ENCODE results near the gene MMEL1. TPM values are rescaled to one million over a fixed set of nuclear protein-coding genes. Genes with fewer than 3 reads are reported as not detected.

The MMEL1 gene
- total RNA-seq, 2 donors from 2014 or later: not detected

- WGBS, 2 donors: 96% methylated on average over 6 of the region's 6 CpGs; no CpG with 5 or more reads in 1 of the 2 donors
- Histone ChIP-seq H3K9me3 (no peaks in the 10 kb centered on the region), H3K27me3 (no peaks in the 10 kb centered on the region), H3K27ac (no peak overlapping the region), H3K36me3 (replicated peaks in 1 of 2; ENCODE audit: insufficient read depth in 1 of 2, low read depth in 2 of 2) (no peaks in the 10 kb centered on the region), H3K4me1 (peaks cover 31% of the 10 kb centered on the region), H3K4me3 (no peak overlapping the region)
- TF ChIP-seq POLR2A (IDR thresholded peaks at IDR 0.05): no peak
- TF ChIP-seq, protein P1, sequence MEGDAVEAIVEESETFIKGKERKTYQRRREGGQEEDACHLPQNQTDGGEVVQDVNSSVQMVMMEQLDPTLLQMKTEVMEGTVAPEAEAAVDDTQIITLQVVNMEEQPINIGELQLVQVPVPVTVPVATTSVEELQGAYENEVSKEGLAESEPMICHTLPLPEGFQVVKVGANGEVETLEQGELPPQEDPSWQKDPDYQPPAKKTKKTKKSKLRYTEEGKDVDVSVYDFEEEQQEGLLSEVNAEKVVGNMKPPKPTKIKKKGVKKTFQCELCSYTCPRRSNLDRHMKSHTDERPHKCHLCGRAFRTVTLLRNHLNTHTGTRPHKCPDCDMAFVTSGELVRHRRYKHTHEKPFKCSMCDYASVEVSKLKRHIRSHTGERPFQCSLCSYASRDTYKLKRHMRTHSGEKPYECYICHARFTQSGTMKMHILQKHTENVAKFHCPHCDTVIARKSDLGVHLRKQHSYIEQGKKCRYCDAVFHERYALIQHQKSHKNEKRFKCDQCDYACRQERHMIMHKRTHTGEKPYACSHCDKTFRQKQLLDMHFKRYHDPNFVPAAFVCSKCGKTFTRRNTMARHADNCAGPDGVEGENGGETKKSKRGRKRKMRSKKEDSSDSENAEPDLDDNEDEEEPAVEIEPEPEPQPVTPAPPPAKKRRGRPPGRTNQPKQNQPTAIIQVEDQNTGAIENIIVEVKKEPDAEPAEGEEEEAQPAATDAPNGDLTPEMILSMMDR (IDR thresholded peaks at IDR 0.05): no peak
- no peak for ATAC-seq
- no peak for DNase-seq
- intact Hi-C loops (cut with DNase I): no loop called here
These were observed 74.0 kb downstream of the MMEL1 start for GRCh38 chr1:2558861-2559260.

- intact Hi-C loops (cut with DNase I): no loop called here
- H3K4me3 ChIP-seq: no peak overlapping the region
- H3K27me3 ChIP-seq: no peaks in the 10 kb centered on the region
- H3K9me3 ChIP-seq: no peaks in the 10 kb centered on the region
- ATAC-seq (no peak), DNase-seq (no peak)
- H3K36me3 ChIP-seq (replicated peaks in 1 of 2; ENCODE audit: insufficient read depth in 1 of 2, low read depth in 2 of 2): no peaks in the 10 kb centered on the region
- TF ChIP-seq, protein P1 (IDR thresholded peaks at IDR 0.05): no peak
- no peak for TF ChIP-seq POLR2A (IDR thresholded peaks at IDR 0.05)
- H3K27ac ChIP-seq: no peak overlapping the region
- peaks cover 31% of the 10 kb centered on the region for H3K4me1 ChIP-seq
- 89 to 100% methylated on average over 8 to 12 of the region's 12 CpGs for WGBS, 2 donors
These were observed 74.4 kb downstream of the MMEL1 start for GRCh38 chr1:2558420-2558819.

- no peaks in the 10 kb centered on the region for H3K36me3 ChIP-seq (replicated peaks in 1 of 2; ENCODE audit: insufficient read depth in 1 of 2, low read depth in 2 of 2)
These were observed 75.1 kb downstream of the MMEL1 start for GRCh38 chr1:2557482-2558400.

GRCh38 chr1:2556678-2557481 is 75.9 kb downstream of the MMEL1 start:
- no peaks in the 10 kb centered on the region for H3K36me3 ChIP-seq (replicated peaks in 1 of 2; ENCODE audit: insufficient read depth in 1 of 2, low read depth in 2 of 2)
- DNase-seq (peak in 2 of 4 donors; percentile 33 to 48), ATAC-seq (peak; percentile 18)
- peak overlapping the region; percentile 22 to 38 for H3K4me3 ChIP-seq
- no peaks in the 10 kb centered on the region for H3K9me3 ChIP-seq
- intact Hi-C loops (cut with DNase I): no loop called here
- no peak for TF ChIP-seq POLR2A (IDR thresholded peaks at IDR 0.05)
- TF ChIP-seq, protein P1 (IDR thresholded peaks at IDR 0.05): no peak
- 29 to 33% methylated on average over 17 to 24 of the region's 24 CpGs for WGBS, 2 donors
- peak overlapping the region; percentile 4 to 85 (median 82) for H3K27ac ChIP-seq
- peaks cover 31% of the 10 kb centered on the region for H3K4me1 ChIP-seq
- H3K27me3 ChIP-seq: no peaks in the 10 kb centered on the region

More at GRCh38 chr1:2557482-2558400, 75.1 kb downstream of the MMEL1 start:
- no peak overlapping the region for H3K4me3 ChIP-seq
- DNase-seq (no peak), ATAC-seq (no peak)
- 76 to 90% methylated on average over 4 to 26 of the region's 30 CpGs for WGBS, 2 donors
- H3K27ac ChIP-seq: peak overlapping the region in 3 of 4 donors; percentile 81 to 85 (median 83)
- intact Hi-C loops (cut with DNase I): no loop called here
- TF ChIP-seq, protein P1 (IDR thresholded peaks at IDR 0.05): no peak
- no peaks in the 10 kb centered on the region for H3K27me3 ChIP-seq
- peaks cover 31% of the 10 kb centered on the region for H3K4me1 ChIP-seq
- H3K9me3 ChIP-seq: no peaks in the 10 kb centered on the region

All from body of pancreas (tissue), 4 donors.